Ovary (tissue), 9 donors: ENCODE measurements around the gene RAC2. TPM values are rescaled to one million over a fixed set of nuclear protein-coding genes. Genes with fewer than 3 reads are reported as not detected.
"Not testable (repeated sequence)": the region's sequence is repeated elsewhere in the genome, so short reads cannot be mapped to it uniquely, and the experiment has no call there.

Experiments used
- DNase-seq, 5 donors: peaks; one replicate each; pipeline ENCODE4 v3.0.0-alpha.2; 2019 to 2020
- H3K27ac ChIP-seq, 2 donors: fragments of 200-600 bp; one replicate each; pipeline versions ENCODE4 v1.5.1 to v1.8.0; 2019 to 2022
- H3K27me3 ChIP-seq: fragments of 200-600 bp; one replicate; pipeline ENCODE4 v1.8.0; 2022
- H3K36me3 ChIP-seq: fragments of 200-600 bp; sonication (generic); one replicate; pipeline ENCODE4 v1.5.1; 2019
- H3K4me1 ChIP-seq: one replicate; pipeline ENCODE4 v1.8.1; 2013; ENCODE audit warnings: mild to moderate bottlenecking, moderate library complexity; ENCODE audit not compliant: insufficient read depth
- H3K4me3 ChIP-seq: fragments of 200-600 bp; sonication (generic); one replicate; pipeline ENCODE4 v1.5.1; 2017
- H3K9me3 ChIP-seq, 2 donors: fragments of 200-600 bp in 1 of 2; sonication (generic) in 1 of 2; one replicate each; pipeline versions ENCODE4 v1.5.1 to v1.8.1; 2013 to 2019; ENCODE audit warnings: mild to moderate bottlenecking in 1 of 2, moderate library complexity in 1 of 2
- CTCF ChIP-seq, 3 donors: fragments of 450-650 bp in 2 of 3; fragments of 200-600 bp in 1 of 3; IDR thresholded peaks; one replicate each; pipeline versions ENCODE4 v1.5.1 to v1.8.0; 2016 to 2022; ENCODE audit warnings: antibody characterized with exemption in 3 of 3, mild to moderate bottlenecking in 1 of 3
- EP300 ChIP-seq: sonication (generic); formaldehyde crosslinking; IDR thresholded peaks from one replicate; pipeline ENCODE4 v1.6.1; 2017; ENCODE audit warnings: antibody characterized with exemption
- POLR2A ChIP-seq: fragments of 450-650 bp; IDR thresholded peaks from one replicate; pipeline ENCODE4 v1.6.1; 2017; ENCODE audit warnings: antibody characterized with exemption, mild to moderate bottlenecking, moderate library complexity
- WGBS, 3 donors: extraction: QIAGEN DNeasy Blood & Tissue Kit in 1 of 3; methylation state at CpG; one replicate each; pipeline versions ENCODE4 v1.1.5 to v1.1.7; 2013 to 2017; 5-methylcytosine and 5-hydroxymethylcytosine counted together
- intact Hi-C, 4 donors: fragments of 100-400 bp; cut with DNase I; formaldehyde crosslinking; loops; one replicate each; pipeline versions ENCODE4 v1.11.0 to v1.15.1; 2022 to 2023
- polyA plus RNA-seq, 2 donors: library from polyadenylated mRNA; stranded (reverse); fragments of 200-250 nt in 1 of 2; fragments of 350-450 nt in 1 of 2; fragmentation: Illumina TruSeq in 1 of 2; extraction: RNeasy Lipid Tissue Mini Kit (QIAGEN cat#74804) in 1 of 2; gene quantifications; one replicate each; pipeline ENCODE4 v1.2.3, GENCODE V29; 2013 to 2014
- total RNA-seq, 7 donors: library from RNA; depleted of rRNA in 2 of 7; stranded (reverse); fragments of >200 nt in 2 of 7; fragmentation: NEBNext Ultra II Directional in 3 of 7; extraction: Animal tissue kit (Norgen Biotek cat#: 25700) in 3 of 7; gene quantifications; one replicate each; pipeline versions ENCODE4 v1.1.0 to v1.2.4, GENCODE V29; 2016 to 2023
- donor health status: DM: no; HTN: no; CAD: no; lungs with moderate emphysema.
- donor health status: DM: no; HTN: no; CAD: no.
- donor health status: Bipolar disorder and iron deficiency.
- donor health status: DM: yes; HTN: yes; CAD: no.
- donor health status: DM: no; HTN: no; CAD: no.
- donor health status: DM: yes; HTN: yes; CAD: no.

The RAC2 gene
- total and polyA plus RNA-seq, 9 donors, result 2.3 to 18.4 (median 6.0) TPM

DNA sequence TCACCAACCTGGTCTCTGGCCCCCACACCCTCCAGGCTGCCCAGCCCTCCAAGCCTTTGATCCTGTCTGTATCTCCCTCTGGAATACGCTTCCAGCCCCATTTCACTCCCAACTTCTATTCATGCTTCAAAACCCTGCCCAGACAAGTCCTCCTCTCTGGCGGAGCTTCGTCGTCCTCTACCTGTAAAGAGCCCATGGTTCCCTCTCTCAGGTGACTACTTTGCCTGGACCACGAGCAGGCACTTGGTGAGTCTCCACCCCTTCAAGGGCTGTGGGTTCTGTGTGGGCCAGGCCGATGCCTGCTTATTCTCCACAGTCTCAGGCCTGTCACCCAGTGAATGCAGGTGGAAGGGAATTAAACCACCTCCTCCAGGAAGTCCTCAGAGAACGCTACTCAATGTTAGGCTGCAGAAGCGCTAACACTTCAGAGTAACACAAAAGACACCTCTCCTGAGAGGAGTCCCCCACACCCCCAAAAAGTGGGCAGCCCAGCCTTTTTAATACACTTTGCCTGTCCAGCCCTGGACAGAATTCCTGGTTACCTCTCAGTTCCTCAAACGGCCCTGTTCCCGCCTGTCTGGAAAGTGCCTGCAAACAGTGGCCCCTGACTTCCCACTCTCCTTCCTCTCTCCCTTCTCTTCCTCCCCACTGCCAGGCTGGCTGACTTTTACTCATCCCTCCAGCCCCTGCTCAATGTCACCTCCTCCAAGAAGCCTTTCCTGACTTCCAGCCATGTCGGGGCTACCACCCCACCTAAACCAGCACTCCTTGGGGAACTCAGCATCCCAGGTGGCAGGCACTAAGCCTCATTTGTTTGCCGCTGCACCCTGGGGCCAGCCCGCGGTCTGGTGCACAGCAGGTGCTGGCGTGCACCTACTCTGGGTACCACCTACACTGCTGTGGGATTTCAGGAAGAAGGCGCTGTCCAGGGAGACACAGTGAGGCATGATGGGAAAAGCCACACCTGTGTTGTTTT is 9.0 kb downstream of the RAC2 start:
- intact Hi-C loops, result no loop called here
- H3K9me3 ChIP-seq, result no peaks in the 10 kb centered on the region
- H3K36me3 ChIP-seq, result no peaks in the 10 kb centered on the region
- H3K27ac ChIP-seq, result no peak overlapping the region
- peak in 1 of 5 donors; percentile 11 for DNase-seq
- no peaks in the 10 kb centered on the region for H3K4me1 ChIP-seq
- no peak overlapping the region for H3K4me3 ChIP-seq
- TF ChIP-seq POLR2A, result no peak
- no peak for TF ChIP-seq CTCF (IDR thresholded peaks at IDR 0.05)
- TF ChIP-seq EP300, result no peak
- H3K27me3 ChIP-seq, result no peaks in the 10 kb centered on the region
- WGBS, 3 donors, result 87 to 89% (median 88%) methylated on average over 16 of the region's 16 CpGs

- intact Hi-C loops, result no loop called here
- TF ChIP-seq CTCF (IDR thresholded peaks at IDR 0.05), result no peak
- no peak for TF ChIP-seq POLR2A
- WGBS, 3 donors, result 34 to 49% (median 36%) methylated on average over 26 to 27 of the region's 27 CpGs
- Histone ChIP-seq H3K9me3 (no peaks in the 10 kb centered on the region), H3K36me3 (no peaks in the 10 kb centered on the region), H3K27ac (no peak overlapping the region), H3K4me1 (no peaks in the 10 kb centered on the region), H3K27me3 (no peaks in the 10 kb centered on the region), H3K4me3 (no peak overlapping the region)
- DNase-seq, result peak in 1 of 5 donors; percentile 35
These were observed 10.1 kb downstream of the RAC2 start for GRCh38 chr22:37233751-37234631.

- intact Hi-C loops, result not testable (repeated sequence)
These were observed 10.7 kb downstream of the RAC2 start for GRCh38 chr22:37233371-37233750.

DNA sequence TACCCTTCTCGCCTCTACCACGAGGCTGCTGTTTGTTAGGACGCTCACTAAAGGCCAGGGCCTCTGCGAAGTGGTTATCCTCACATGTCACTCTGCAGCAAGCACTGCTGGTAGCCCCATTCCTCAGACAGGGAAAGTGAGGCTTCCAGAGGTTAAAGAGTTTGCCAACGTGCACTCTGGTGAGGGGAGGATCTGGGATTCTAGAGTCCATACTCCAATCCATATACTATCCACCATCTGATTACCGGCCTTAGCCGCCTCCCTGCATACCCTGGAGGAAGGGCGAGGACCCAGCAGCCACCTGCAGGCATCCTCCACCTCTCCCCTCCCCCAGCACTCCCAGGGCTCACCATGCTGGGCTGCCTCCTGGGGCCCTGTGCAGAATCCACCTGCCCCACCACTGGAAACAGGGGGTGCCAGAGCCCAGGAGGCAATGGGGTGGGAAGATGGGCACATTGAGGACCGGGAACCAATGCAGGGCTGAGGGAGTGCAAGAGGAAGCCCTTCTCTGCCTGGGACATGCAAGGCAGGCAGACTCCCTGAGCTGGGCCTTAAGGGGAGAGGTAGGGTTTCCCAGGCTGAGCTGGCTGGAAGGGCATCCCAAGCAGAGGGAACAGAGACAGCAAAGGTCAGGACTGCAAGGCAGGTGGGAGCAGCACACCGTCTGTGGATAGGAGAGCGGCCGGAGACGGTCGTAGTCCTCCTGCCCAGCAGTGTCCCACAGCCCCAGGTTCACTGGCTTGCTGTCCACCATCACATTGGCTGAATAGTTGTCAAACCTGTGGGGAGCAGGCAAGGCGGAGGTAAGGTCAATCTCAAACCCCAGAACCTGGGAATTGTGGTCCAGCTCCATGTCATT is 11.7 kb downstream of the RAC2 start:
- no peak for TF ChIP-seq EP300
- TF ChIP-seq POLR2A, result no peak
- no peak for TF ChIP-seq CTCF (IDR thresholded peaks at IDR 0.05)
- Histone ChIP-seq H3K36me3 (no peaks in the 10 kb centered on the region), H3K4me3 (no peak overlapping the region), H3K9me3 (no peaks in the 10 kb centered on the region), H3K4me1 (no peaks in the 10 kb centered on the region), H3K27ac (no peak overlapping the region), H3K27me3 (no peaks in the 10 kb centered on the region)
- 84 to 91% (median 86%) methylated on average over 15 of the region's 15 CpGs for WGBS, 3 donors
- intact Hi-C loops, result no loop called here
- peak in 1 of 5 donors; percentile 3 for DNase-seq

More at GRCh38 chr22:37233371-37233750, 10.7 kb downstream of the RAC2 start:
- WGBS, 3 donors, result 88 to 95% (median 88%) methylated on average over 12 of the region's 12 CpGs
- not testable (repeated sequence) for H3K27ac ChIP-seq, H3K27me3 ChIP-seq, H3K4me1 ChIP-seq, H3K9me3 ChIP-seq, H3K4me3 ChIP-seq, H3K36me3 ChIP-seq
- DNase-seq, result peak in 1 of 5 donors; percentile 8
